GM21529 (cell line): Measurements from ENCODE around the gene SORBS2.

Experiments
- ATAC-seq: cut with Tn5 transposase; IDR thresholded peaks from one replicate; pipeline ENCODE4 v1.9.1; 2021; ENCODE audit not compliant: unreplicated experiment

Gene SORBS2

DNA sequence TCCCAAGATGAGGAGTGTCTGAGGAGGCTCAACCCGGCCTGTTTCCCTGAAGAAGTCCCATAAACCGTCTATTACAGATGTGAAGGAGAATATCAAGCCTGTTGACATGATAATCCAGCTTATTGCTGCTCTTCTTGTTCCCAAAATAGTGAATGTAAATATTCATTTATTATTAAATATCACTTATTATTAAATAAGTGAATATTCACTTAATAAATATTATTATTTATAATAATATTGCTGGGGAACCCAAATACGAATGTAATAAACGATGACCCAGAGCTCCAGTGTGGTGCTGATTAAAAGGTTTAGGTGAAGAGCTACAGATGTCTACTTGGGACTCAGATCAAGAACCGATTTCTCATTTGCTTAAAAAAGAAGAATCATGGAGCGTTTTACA is 23.8 kb upstream of the SORBS2 start:
- no peak for ATAC-seq

DNA sequence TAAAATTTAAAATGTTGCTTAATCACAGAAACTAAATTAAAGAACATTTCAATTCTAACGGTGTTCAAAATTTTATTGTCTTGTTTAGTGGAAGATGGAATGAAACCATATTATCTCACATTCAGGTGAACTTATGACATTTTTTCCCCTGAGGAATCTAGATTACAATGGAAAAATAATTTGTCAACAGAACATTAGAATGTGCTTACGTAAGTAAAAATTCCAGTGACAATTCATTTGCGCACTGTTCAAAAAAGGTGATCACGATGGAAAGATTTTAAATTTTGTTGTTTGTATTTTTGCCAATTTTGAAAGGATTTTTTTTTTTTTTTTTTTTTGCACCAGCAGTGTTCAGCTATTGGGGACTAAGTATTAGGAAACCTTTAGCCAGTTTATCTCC is 23.3 kb upstream of the SORBS2 start:
- no peak for ATAC-seq

DNA sequence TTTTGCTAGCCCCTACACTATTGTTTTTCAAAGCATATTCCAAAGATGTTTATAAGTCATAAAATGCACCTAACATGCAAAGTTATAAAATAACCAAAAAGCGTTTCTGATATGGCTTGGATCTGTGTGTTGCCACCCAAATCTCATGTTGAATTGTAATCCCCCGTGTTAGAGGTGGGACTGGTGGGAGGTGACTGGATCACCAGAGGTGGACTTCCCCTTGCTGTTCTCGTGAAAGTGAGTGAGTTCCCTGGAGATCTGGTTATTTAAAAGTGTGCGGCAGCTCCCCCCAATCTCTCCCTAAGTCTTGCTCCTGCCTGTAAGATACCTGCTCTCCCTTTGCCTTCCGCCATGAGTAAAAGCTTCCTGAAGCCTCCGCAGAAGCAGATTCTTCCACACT is 22.8 kb upstream of the SORBS2 start:
- ATAC-seq, result no peak

DNA sequence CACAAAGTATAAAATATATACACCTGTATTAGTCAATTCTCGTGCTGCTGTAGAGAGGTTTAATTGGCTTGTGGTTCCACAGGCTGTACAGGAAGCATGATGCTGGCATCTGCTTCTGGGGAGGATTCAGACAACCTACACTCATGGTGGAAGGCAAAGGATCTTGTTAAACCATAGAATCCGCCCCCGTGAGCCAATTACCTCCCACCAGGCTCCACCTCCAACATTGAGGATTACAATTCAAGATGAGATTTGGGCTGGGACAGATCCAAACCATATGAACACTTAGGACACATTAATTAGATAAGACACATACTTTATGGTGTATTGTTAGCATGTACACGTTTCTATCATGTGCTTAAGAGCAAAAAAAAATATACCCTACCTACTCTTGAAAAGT is 22.1 kb upstream of the SORBS2 start:
- ATAC-seq, result no peak

DNA sequence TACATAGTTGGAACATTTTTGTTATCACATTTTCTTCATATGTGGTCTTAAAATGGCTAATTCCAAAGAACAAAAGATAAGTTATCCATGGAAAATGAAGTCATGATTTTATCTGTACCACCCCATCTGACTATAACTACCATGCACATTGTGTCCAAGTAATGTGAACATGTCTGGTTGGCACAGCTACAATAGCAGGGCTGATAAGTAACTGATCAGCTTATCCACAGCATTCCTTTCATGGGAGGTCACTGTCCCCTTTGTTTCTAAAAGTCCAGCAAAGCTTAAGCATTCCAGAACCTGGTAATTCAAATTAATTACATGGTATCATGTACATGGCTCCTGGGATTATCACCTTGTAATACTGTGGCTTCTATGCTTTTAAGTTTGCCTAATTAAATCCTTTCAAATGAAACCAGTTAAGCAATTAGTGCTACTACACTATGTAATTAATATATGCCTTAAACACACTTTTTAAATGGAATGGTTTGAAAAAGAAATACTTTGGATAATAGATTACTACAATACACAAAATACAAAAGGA is 21.1 kb upstream of the SORBS2 start:
- no peak for ATAC-seq

DNA sequence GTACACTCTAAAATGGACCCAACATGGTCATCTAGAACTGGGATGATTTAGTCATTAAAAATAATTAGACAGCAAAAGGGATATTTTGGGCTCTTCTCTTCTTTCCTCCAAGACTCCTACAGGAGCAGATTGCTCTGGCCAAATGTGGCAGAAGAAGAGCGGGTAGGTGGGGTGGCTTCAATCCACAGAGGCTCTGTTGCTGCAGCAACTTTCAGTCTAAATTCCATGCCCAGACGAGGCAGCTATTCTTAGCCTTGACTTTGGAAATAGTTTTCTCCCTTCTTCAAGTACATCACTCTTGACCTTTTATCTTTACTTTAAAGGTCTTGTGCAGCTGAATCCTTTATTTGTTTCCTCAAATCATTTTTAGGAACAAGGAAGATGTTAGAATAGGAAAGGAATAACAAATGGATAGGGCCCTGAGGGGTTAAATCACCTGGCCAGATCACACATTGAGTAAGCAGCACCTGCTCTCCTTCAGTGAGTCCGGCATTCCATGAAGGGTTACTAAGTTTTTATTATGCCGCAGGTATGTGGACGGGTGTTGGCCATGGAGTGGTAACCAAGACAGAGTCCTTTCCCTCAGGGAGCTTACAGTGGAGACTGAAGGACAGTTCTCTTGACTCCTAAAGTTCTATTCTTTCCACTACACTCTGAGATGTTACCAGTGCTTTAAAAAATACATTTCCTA is 19.3 kb upstream of the SORBS2 start:
- ATAC-seq, result no peak

DNA sequence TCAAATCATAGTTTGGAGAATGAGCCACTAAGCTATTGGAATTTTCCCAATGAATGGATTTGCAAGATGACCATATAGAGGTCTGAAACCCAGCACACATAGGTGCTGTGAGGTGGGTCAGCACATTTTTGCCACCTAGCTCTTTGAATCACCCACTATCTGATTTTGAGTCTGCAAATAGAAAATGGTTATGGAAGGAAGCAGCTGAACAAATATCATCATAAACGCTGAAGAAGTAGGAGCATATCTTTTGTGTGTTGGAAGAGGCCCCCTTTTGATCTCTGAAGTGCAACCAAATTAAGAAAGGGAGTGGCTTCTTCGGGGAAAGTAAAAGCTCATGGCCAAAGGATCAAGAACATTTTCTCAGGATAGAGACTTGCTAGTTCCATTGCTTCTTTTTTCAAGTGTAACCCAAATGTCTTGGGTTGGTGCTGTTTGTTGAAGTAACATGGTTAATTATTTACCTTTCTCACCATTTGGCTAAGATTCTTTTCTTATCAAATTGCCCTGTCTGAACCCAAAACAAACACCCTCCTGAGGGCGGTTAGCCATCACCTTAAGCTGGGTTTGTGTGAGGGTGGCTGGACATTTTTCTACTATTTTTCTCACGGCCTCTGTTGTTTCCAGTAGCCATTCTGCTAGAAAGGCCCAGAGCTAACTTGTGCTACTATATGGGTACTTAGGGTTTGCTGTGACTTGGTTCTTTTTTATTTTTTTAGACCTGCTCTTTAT is 18.4 kb upstream of the SORBS2 start:
- ATAC-seq, result no peak

DNA sequence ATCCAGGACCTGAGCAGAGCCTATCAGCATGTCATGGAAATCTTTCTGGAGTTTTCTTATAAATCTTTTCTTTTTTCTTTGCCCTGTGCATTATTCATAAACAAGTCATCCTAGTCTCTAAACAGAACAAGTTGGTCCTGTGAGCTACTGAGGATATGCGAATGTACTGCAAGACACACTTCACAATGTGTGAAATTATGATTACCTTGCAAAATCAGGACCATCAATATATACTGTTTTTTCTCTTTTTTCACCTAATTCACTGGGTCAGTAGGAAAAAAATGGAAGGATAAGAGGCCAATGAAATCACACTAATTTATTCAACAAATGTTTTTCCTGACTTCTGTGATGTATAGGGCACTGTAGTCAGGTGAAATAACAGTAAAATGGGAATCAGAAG is 14.4 kb upstream of the SORBS2 start:
- ATAC-seq, result no peak

DNA sequence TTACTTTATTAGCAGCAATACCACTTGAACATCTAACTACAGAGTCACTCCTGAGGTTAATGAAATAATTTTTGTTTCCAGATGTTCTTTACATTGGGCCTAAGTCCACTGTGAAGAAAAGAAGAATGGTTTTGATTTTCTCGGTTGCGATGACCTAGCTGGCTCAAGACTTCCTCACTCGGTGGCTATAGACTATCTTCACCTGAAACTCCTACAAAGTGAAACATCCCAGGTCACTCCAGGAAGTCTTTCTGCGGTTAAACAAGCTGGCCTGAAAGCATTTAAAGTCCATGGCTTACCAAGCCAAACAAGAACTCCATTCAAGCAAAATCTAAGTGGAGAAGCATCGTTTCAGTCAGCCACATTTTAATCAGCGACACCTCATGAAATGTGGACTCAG is 13.7 kb upstream of the SORBS2 start:
- ATAC-seq, result no peak

DNA sequence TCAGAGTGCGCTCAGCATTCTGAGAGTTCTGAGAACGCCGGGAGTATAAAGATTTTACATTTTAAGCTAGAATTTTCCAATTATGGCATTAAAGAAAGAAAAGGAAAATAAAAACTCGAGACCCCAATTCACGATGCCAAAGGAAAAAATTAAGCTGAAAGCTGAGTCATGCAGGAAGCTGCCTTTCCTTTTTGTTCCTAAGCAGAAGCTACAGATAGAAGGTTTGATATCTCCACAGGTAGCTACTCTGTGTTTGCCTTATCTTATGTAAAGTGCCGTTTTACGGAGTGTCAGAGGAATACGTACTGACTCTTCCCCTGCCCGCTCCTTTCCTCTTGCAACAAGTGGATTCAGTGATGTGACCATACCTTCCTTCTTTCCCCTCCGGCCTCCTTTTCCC is 10.8 kb upstream of the SORBS2 start:
- ATAC-seq, result no peak

DNA sequence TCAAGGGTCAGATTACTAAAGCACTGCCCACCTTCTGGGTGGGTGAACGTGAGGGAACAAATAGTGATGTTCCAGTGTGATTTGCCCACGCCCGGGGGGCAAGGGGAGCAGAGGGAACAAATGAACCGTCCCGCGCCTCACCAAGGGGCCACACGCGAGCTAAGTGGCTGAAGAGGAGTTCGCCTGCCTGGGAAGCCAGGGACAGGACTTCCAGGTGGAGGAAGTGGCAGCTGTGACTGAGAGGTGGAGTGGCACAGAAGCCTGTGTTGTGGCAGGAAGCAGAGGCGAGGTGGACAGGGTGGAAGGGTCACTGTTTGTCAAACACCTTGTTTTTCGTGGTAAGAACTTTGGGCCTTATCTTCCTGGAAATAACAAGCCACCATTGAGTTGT is 9.0 kb upstream of the SORBS2 start:
- ATAC-seq, result no peak

DNA sequence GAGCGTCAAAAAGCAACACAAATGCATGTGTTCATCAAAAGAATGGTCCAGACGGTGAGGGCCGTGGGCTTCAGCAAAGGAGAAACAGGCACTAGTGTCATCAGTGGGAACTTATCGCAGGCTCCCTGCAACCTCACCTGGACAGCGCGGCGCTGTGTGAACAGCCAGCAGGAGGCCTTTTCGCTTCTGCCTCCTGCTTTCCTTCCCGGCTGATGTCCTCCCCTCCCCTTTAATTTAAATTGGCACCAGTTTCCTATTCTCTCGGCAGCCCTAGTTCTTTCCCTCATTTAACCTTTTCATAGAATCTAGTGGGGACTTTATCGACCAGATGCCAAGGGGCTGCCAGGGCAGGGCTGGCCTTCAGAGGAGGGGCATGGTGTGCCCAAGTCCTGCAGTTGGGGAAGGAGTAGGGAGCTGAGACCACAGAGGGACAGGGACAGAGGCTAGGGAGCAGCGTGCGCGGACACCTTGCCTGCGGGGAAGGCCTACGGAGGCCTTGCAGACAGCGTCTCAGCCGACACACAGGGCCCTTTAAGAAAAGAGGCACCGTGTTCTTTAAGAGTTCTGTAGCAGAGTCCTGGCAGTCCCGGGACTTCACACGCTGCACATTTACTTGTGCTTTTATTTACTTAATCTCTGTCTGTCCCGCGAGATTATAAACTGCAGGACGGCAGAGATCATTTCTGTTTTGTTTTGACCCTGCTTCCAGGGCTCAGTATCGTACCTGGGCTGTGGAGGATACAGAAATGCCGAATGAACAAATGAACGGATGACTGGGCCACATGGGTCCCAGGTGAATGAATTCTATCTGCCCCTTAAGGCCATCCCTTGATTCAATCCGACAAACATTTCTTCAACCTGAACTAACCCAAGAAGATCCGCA is 8.4 kb upstream of the SORBS2 start:
- ATAC-seq, result no peak

DNA sequence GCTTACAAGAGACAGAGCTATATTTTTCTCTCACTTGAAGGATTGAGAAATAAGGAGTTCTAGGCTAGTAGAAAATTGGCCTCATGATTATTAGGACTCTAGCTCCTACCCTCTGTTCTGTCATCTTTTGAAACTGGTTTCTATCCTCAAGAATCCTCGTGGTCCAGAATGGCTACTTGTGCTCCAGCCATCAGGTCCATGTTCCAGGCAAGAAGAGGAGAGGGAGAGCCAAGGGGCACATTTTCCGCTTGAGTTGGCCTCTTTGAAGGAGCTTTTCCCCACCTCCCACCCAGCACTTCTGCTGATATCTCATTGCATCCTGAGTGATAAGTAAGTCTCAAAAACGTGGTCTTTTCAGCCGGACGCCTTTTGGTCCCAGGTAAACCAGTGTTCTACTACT is 7.2 kb upstream of the SORBS2 start:
- no peak for ATAC-seq

DNA sequence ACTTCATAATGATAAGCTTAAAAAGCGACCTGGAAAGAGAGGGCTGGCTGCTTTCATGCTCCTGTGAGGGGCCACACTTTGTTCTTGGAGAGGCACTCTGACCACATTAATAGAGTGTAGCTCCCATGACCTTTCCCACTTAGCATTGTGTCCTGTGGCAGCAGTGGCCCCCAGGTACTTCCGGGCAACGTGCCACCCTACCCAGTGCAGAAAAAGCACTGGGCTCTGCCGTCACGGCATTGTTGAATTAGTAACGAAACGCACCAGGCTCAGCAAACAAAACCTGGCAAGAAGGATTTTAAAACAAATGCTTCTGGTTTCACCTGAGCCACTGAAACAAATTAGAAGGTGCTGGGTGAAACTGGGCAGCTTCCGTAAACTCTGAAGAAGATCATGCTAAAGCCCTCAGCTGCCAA is 5.4 kb upstream of the SORBS2 start:
- ATAC-seq, result no peak

DNA sequence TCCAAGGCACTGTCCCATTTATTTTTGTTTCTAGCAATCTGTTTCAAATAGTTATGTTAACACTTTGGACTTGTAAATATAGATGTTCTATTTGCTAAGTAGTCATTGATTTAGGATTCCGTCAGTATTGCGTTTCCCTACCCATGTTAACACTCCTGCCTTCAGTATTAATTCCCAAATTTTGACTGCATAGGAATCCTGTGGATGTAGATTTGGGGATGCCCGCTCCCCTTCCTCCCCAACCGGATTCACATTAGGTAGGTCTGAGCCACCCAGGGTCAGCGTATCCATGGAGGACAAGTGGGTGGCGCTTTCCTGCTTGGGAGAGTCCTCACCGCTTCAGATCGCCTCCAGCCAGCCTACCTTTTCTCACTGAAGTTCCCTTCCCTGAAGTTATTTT is 1.1 kb upstream of the SORBS2 start:
- no peak for ATAC-seq

DNA sequence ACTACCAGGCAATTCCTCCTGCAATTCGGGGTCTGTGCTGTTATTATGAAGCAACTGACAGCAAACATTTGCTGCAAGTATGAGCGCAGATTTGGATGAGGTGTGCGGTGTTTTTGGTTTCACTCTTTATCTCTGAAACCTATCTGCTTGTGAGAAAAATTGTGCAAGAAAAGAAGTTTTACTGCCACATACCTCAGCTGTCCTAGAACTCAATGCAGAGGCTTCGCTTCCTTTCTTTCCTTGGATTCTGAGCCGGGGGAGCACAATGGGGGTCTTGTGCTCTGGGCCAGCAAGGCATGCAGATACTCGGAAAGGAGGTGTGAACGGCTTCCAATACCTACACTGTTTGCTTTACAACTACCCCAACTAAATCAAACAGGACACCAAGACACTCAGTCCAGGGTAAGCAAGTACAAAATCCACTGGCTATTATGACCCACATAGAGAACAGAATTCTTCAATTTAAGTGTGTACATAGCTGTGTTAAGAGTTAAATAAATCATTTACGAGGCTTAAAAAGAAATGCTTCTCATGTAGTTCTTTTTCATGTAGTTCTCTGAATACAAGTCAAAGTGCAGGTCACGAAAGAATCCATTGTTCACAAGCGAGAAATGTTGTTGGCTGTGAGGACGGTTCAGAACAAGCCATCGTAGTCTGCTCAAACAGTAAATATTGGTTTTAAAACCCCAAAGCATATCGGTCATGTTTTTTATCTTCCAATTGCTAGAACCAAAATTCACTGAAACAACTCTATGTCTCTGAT is 1.1 kb downstream of the SORBS2 start:
- ATAC-seq, result no peak

DNA sequence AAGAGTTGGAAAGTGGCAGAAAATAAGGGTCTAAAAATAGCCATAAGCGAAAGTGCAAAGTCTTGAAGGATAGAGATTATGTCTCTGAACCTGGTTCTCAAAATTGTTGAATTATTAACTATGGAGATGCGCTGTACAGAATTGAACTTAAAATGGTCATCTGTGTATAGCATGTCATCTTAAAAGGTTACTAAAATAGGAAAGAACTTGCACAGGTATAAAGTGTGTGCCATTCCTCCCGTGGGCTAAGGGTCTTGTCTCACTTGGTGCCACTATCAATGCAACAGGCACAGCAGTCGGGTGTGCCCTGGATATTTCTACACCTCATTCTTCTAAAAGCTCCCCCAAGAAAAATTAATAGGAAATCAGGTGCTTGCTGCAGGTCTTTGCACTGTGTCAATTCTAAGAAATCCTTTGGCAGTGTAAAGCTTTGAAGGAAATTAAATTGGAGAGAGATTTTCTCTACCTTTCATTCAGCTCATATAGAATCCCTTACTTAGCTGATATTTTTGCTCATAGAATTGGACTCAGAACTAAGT is 2.4 kb downstream of the SORBS2 start:
- ATAC-seq, result no peak

DNA sequence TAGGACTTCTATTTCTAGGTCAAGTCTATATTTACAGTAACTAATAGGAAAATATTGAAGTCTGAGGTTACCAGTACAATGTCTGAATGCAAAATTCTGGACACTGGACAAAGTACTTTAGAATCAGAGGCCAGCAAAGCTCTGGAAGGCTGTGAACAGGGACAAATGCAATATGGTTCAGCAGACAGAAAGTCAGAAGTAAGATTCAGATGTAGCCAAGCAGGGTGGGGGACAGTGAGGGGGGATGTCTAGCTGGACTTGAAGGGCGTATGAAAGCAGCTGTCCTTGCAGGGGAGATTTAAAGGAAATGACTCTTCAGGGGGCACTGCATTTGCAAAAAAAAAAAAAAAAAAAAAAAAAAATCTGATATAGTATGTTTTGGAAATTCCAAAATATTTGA is 2.9 kb downstream of the SORBS2 start:
- no peak for ATAC-seq

DNA sequence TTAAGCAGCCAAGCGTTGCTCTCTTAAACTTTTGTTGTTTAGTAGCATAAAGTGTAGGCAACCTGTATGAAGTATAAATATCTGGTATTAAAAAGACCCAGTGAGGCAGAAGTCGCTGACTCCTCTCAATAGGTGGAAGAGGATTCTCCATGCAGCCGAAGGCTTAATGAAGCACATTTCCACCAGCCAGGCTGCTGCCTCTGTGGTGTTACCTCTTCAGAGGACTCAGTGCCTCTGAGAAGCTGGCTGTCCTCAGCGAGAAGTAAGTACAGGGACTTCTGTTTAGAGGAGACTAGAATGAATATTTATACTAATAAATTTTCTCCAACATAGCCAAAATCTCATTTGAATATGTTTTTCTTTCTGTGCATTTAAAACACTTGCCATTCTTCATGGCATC is 6.0 kb downstream of the SORBS2 start:
- ATAC-seq, result no peak

DNA sequence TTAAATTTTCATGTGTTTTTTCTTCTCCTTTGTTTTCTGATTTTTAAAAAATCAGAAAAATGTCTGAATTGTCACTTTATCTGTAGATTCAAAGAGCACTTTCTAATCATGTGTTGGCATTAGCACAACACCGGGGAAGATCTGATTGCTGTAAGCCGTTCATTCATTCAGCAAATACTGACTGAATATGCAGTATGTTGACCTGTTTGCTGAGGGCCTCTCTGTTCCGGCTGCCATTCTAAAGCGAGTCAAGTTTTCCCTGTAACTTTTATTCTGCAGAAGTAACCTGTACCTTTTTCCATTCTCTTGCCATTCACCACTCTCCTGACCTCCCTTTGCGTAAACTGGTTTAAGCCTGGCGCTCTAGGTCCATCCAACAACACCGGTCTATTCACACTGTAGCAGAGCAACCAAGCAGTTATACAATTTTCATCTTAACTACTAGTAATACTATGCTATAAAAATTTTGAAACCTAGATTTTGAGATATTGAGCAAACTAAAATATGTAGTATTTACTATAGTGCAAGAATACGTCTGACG is 6.7 kb downstream of the SORBS2 start:
- no peak for ATAC-seq
